Panc1 (cell line): ENCODE data around the gene GRIN2C. TPM values are rescaled to one million over a fixed set of nuclear protein-coding genes. Genes with fewer than 3 reads are reported as not detected.

Experiments
- ATAC-seq: fragments of 200-7000 bp; cut with Tn5 transposase; 2 replicates; pipeline ENCODE4 v1.9.1; 2020; ENCODE audit warnings: mild to moderate bottlenecking, moderate library complexity
- BruUV-seq: library from RNA; stranded (reverse); fragments of 400-500 nt; replicated peaks from 2 replicates; lab custom pipeline; 2021; lab: Mats Ljungman, UMichigan
- CTCF ChIA-PET: fragments of 300-600 bp; sonication (Branson Sonifier 250); formaldehyde crosslinking; loops from one replicate; lab custom pipeline; 2022; ENCODE audit warnings: antibody characterized with exemption; lab: Charles Lee
- POLR2A ChIA-PET: fragments of 300-600 bp; sonication (Branson Sonifier 250); formaldehyde crosslinking; loops from one replicate; lab custom pipeline; 2022; ENCODE audit warnings: antibody characterized with exemption; lab: Charles Lee
- DNase-seq: peaks from one replicate; pipeline ENCODE4 v3.0.0-alpha.2; 2010; ENCODE audit warnings: low read depth, low spot score
- H3K27ac ChIP-seq: 2 replicates; pipeline ENCODE4 v1.5.1; 2011; ENCODE audit warnings: mild to moderate bottlenecking, low read length, inconsistent platforms
- H3K27me3 ChIP-seq: fragments of 200-500 bp; sonication (Bioruptor generic); 2 replicates; pipeline ENCODE4 v1.6.0; 2014; ENCODE audit warnings: low read length, inconsistent platforms; ENCODE audit not compliant: control insufficient read depth, insufficient read depth
- H3K36me3 ChIP-seq: fragments of 200-500 bp; sonication (Bioruptor generic); 2 replicates; pipeline ENCODE4 v1.5.1; 2014; ENCODE audit warnings: inconsistent platforms, mild to moderate bottlenecking, low read length, moderate library complexity; ENCODE audit not compliant: control insufficient read depth, insufficient read depth
- H3K4me1 ChIP-seq: 2 replicates; pipeline ENCODE4 v1.5.1; 2011; ENCODE audit warnings: inconsistent platforms, mild to moderate bottlenecking, low read length, moderate library complexity; ENCODE audit not compliant: control insufficient read depth, insufficient read depth
- H3K4me3 ChIP-seq, 2 experiments: 2 replicates each; pipeline ENCODE4 v1.5.1; 2011 to 2012; ENCODE audit warnings: low read depth in 2 of 2, low read length in 2 of 2, mild to moderate bottlenecking in 2 of 2, inconsistent platforms in 1 of 2, moderate library complexity in 1 of 2
- H3K9me3 ChIP-seq: fragments of 200-500 bp; sonication (Bioruptor generic); 2 replicates; pipeline ENCODE4 v1.5.1; 2014; ENCODE audit warnings: low read depth, mild to moderate bottlenecking, inconsistent platforms, low read length, moderate library complexity; ENCODE audit not compliant: control insufficient read depth, insufficient read depth
- CTCF ChIP-seq: fragments of 450-650 bp; IDR thresholded peaks from 2 replicates; pipeline ENCODE4 v1.5.1; 2017; ENCODE audit warnings: mild to moderate bottlenecking
- POLR2AphosphoS5 ChIP-seq: IDR thresholded peaks from 2 replicates; pipeline ENCODE4 v1.6.1; 2012; ENCODE audit warnings: mild to moderate bottlenecking, low read depth, low read length, moderate library complexity
- REST ChIP-seq, 2 experiments: IDR thresholded peaks; 2 replicates each; pipeline ENCODE4 v1.6.1; 2011 to 2012; ENCODE audit warnings: low read depth in 2 of 2, control low read depth in 1 of 2, low read length in 1 of 2, mild to moderate bottlenecking in 1 of 2, moderate library complexity in 1 of 2; ENCODE audit not compliant: insufficient read depth in 1 of 2
- SIN3A ChIP-seq: IDR thresholded peaks from 2 replicates; pipeline ENCODE4 v1.6.1; 2012; ENCODE audit warnings: low read depth, mild to moderate bottlenecking, low read length, moderate library complexity, borderline replicate concordance; ENCODE audit not compliant: insufficient read depth
- TCF7L2 ChIP-seq: IDR thresholded peaks from 2 replicates; pipeline ENCODE4 v1.6.1; 2011; ENCODE audit warnings: mild to moderate bottlenecking, low read depth, low read length, inconsistent platforms
- in situ Hi-C: cut with HindIII; loops from 2 replicates; pipeline ENCODE4 v1.10.0; 2016; ENCODE audit warnings: low sequenced_read_pairs, low pct_unique_long_range_greater_than_20kb
- intact Hi-C: fragments of 100-400 bp; cut with micrococcal nuclease; formaldehyde crosslinking; loops from one replicate; pipeline ENCODE4 v1.10.0; 2022; ENCODE audit not compliant: unreplicated experiment
- total RNA-seq: library from RNA; stranded (reverse); gene quantifications from one replicate; pipeline ENCODE4 v1.2.1, GENCODE V29; 2021; ENCODE audit not compliant: unreplicated experiment

Gene GRIN2C
- total RNA-seq, 1 experiment from 2014 or later, result 0.10 TPM

GRCh38 chr17:74857191-74857590, 2.5 kb downstream of the GRIN2C start:
- H3K27me3 ChIP-seq, result peaks cover 27% of the 10 kb centered on the region
- no peak for TF ChIP-seq TCF7L2
- no peak for TF ChIP-seq REST (IDR thresholded peaks at IDR 0.05; ENCODE audit: insufficient read depth in 1 of 2, low read depth in 2 of 2, low read length in 1 of 2)
- no peak for TF ChIP-seq POLR2AphosphoS5
- no peak for TF ChIP-seq SIN3A
- no peak for TF ChIP-seq CTCF
- intact Hi-C loops, result no loop called here
- H3K4me1 ChIP-seq, result peaks cover 16% of the 10 kb centered on the region
- in situ Hi-C loops, result no loop called here
- no TSS peak for BruUV-seq
- H3K4me3 ChIP-seq, result no peak overlapping the region
- H3K9me3 ChIP-seq, result no peaks in the 10 kb centered on the region
- ChIA-PET POLR2A (no interaction called here), CTCF (interaction anchor here (1.8 kb wide), 1 partner anchor 16 kb away, joined by 6 read pairs; the partner anchor contains the start of gene FDXR)
- ATAC-seq, result no peak
- H3K27ac ChIP-seq, result no peak overlapping the region
- 0 out of 2 replicates have a peak, but pooled peaks cover 4% of the 10 kb centered on the region for H3K36me3 ChIP-seq
- DNase-seq, result no peak

GRCh38 chr17:74856112-74856511, 3.6 kb downstream of the GRIN2C start:
- intact Hi-C loops, result no loop called here

More at GRCh38 chr17:74856112-74856511, 3.6 kb downstream of the GRIN2C start:
- in situ Hi-C loops, result no loop called here
- Histone ChIP-seq H3K4me1 (peaks cover 11% of the 10 kb centered on the region), H3K27ac (no peak overlapping the region), H3K4me3 (no peak overlapping the region), H3K27me3 (peaks cover 25% of the 10 kb centered on the region), H3K36me3 (0 out of 2 replicates have a peak, but pooled peaks cover 4% of the 10 kb centered on the region), H3K9me3 (no peaks in the 10 kb centered on the region)
- ChIA-PET POLR2A (interaction anchor here (0.6 kb wide), 1 partner anchor 17 kb away, joined by 13 read pairs; no protein-coding TSS in a partner anchor), CTCF (interaction anchor here (0.6 to 1.6 kb wide), 3 partner anchors 13 to 248 kb away, joined by 5 to 19 read pairs (median 5); no protein-coding TSS in a partner anchor)
- no peak for ATAC-seq
- BruUV-seq, result no TSS peak
- no peak for DNase-seq
- no peak for TF ChIP-seq REST (IDR thresholded peaks at IDR 0.05; ENCODE audit: insufficient read depth in 1 of 2, low read depth in 2 of 2, low read length in 1 of 2)
- TF ChIP-seq SIN3A, result no peak
- TF ChIP-seq POLR2AphosphoS5, result no peak
- no peak for TF ChIP-seq CTCF
- no peak for TF ChIP-seq TCF7L2
